Activated naive CD8-positive, alpha-beta T cell (primary cell): Measurements from ENCODE around the gene GRIA4.

Experiments
- H3K27ac Mint-ChIP-seq: one replicate; pipeline ENCODE4 v1.8.0; 2021; ENCODE audit warnings: mixed read lengths
- H3K27me3 Mint-ChIP-seq: one replicate; pipeline ENCODE4 v1.8.0; 2021; ENCODE audit warnings: mixed read lengths
- H3K36me3 Mint-ChIP-seq: one replicate; pipeline ENCODE4 v1.8.0; 2021; ENCODE audit warnings: mixed read lengths
- H3K4me1 Mint-ChIP-seq: one replicate; pipeline ENCODE4 v1.8.0; 2021; ENCODE audit warnings: low read depth, mixed read lengths
- H3K4me3 Mint-ChIP-seq: one replicate; pipeline ENCODE4 v1.8.0; 2021; ENCODE audit warnings: mild to moderate bottlenecking, mixed read lengths
- H3K9me3 Mint-ChIP-seq: one replicate; pipeline ENCODE4 v1.8.0; 2021; ENCODE audit warnings: low read depth, mixed read lengths

The GRIA4 gene

DNA sequence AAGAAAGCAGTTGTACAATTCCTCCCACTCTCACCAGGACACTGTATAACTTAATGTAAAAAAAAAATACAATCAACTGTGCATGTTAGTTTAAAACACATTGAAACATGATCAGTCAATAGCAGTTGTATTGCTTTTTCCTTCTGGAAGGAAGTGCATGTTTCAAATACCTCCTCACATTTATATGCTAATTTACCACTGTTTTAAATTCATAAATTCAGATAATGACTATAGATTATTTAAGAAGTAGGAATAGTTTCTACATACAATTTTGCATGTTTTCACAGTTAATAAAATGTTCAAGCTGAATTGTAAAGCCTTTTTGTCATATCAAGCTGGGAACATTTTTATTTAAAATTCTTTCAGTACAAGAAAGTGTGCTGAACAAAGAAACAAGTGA lies 3.3 kb downstream of the GRIA4 start:
- Mint-ChIP-seq H3K9me3 (no peaks in the 10 kb centered on the region), H3K27ac (no peak overlapping the region), H3K27me3 (peaks cover 25% of the 10 kb centered on the region), H3K4me1 (peaks cover 22% of the 10 kb centered on the region), H3K36me3 (no peaks in the 10 kb centered on the region), H3K4me3 (no peak overlapping the region)

DNA sequence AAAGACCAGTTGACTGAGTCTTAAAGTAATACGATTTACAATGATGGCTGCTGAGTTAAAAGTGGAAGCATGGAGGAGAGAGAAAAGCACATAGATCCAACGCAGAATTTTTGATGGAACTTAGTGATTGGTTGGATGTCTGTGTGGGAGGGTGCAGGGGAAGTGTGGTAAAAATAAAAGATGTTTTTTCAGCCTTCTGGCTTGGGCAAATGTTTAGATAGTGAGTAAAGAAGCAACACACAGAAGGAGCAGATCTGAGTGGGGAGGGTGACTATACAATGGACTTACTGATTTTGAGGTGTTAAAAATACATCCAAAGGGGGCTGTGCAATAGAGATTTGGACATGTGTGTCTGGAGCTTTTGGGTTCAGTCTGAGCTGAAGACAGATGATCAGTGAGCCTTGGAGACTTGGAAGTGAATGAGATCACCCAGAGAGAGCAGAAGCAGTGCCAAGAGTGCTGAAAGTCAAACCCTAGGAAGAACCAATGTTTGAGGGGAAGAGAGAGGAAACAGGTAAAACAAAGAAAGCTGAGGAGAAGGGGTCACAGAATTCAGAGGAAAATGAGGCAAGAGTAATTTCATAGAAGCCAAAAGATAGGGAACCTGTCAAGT lies 8.6 kb downstream of the GRIA4 start:
- H3K27ac Mint-ChIP-seq = no peak overlapping the region
- no peaks in the 10 kb centered on the region for H3K36me3 Mint-ChIP-seq
- H3K9me3 Mint-ChIP-seq = no peaks in the 10 kb centered on the region
- H3K4me1 Mint-ChIP-seq = no peaks in the 10 kb centered on the region
- H3K27me3 Mint-ChIP-seq = no peaks in the 10 kb centered on the region
- no peak overlapping the region for H3K4me3 Mint-ChIP-seq

- H3K27me3 Mint-ChIP-seq = no peaks in the 10 kb centered on the region
- H3K27ac Mint-ChIP-seq = no peak overlapping the region
- H3K4me1 Mint-ChIP-seq = no peaks in the 10 kb centered on the region
- no peak overlapping the region for H3K4me3 Mint-ChIP-seq
- H3K36me3 Mint-ChIP-seq = no peaks in the 10 kb centered on the region
- H3K9me3 Mint-ChIP-seq = no peaks in the 10 kb centered on the region
These were observed 9.7 kb downstream of the GRIA4 start for GRCh38 chr11:105619556-105619955.

GRCh38 chr11:105622016-105622415 lies 12.1 kb downstream of the GRIA4 start:
- no peaks in the 10 kb centered on the region for H3K9me3 Mint-ChIP-seq
- H3K4me3 Mint-ChIP-seq = no peak overlapping the region
- no peaks in the 10 kb centered on the region for H3K4me1 Mint-ChIP-seq
- H3K27me3 Mint-ChIP-seq = no peaks in the 10 kb centered on the region
- no peaks in the 10 kb centered on the region for H3K36me3 Mint-ChIP-seq
- no peak overlapping the region for H3K27ac Mint-ChIP-seq

GRCh38 chr11:105632316-105632715 lies 22.4 kb downstream of the GRIA4 start:
- H3K27ac Mint-ChIP-seq = no peak overlapping the region
- no peak overlapping the region for H3K4me3 Mint-ChIP-seq
- no peaks in the 10 kb centered on the region for H3K27me3 Mint-ChIP-seq
- H3K4me1 Mint-ChIP-seq = no peaks in the 10 kb centered on the region
- no peaks in the 10 kb centered on the region for H3K9me3 Mint-ChIP-seq
- H3K36me3 Mint-ChIP-seq = no peaks in the 10 kb centered on the region

GRCh38 chr11:105635466-105635865 lies 25.6 kb downstream of the GRIA4 start:
- Mint-ChIP-seq H3K27ac (no peak overlapping the region), H3K4me3 (no peak overlapping the region), H3K9me3 (no peaks in the 10 kb centered on the region), H3K36me3 (no peaks in the 10 kb centered on the region), H3K4me1 (no peaks in the 10 kb centered on the region), H3K27me3 (no peaks in the 10 kb centered on the region)

GRCh38 chr11:105636496-105636895 lies 26.6 kb downstream of the GRIA4 start:
- H3K9me3 Mint-ChIP-seq = no peaks in the 10 kb centered on the region
- H3K27me3 Mint-ChIP-seq = no peaks in the 10 kb centered on the region
- no peak overlapping the region for H3K4me3 Mint-ChIP-seq
- H3K27ac Mint-ChIP-seq = no peak overlapping the region
- H3K4me1 Mint-ChIP-seq = no peaks in the 10 kb centered on the region
- no peaks in the 10 kb centered on the region for H3K36me3 Mint-ChIP-seq

DNA sequence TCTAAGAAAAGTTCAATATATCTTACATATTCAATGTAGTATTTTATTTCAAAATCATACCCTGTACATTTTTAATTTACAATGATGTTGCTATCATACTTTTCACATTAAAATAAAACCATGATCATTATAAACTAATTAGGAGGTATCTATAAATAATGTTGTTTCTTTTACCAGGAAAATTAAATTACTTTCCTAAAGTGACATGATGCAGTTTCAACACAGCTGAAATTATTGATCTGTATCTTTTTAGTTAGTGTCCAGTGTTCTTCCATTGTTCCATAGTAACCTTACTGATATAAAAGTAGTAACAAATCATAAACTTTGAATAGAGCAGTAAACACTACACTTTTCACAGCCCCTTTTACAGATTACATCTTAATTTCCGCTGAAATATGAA lies 29.7 kb downstream of the GRIA4 start:
- Mint-ChIP-seq H3K4me1 (no peaks in the 10 kb centered on the region), H3K9me3 (no peaks in the 10 kb centered on the region), H3K36me3 (no peaks in the 10 kb centered on the region), H3K27ac (no peak overlapping the region), H3K27me3 (no peaks in the 10 kb centered on the region), H3K4me3 (no peak overlapping the region)

GRCh38 chr11:105641433-105641832 lies 31.6 kb downstream of the GRIA4 start:
- H3K9me3 Mint-ChIP-seq = peaks cover 6% of the 10 kb centered on the region
- no peak overlapping the region for H3K4me3 Mint-ChIP-seq
- H3K27ac Mint-ChIP-seq = no peak overlapping the region
- no peaks in the 10 kb centered on the region for H3K36me3 Mint-ChIP-seq
- no peaks in the 10 kb centered on the region for H3K4me1 Mint-ChIP-seq
- no peaks in the 10 kb centered on the region for H3K27me3 Mint-ChIP-seq

GRCh38 chr11:105642870-105643269 lies 33.0 kb downstream of the GRIA4 start:
- H3K27me3 Mint-ChIP-seq = no peaks in the 10 kb centered on the region
- no peaks in the 10 kb centered on the region for H3K36me3 Mint-ChIP-seq
- H3K4me1 Mint-ChIP-seq = no peaks in the 10 kb centered on the region
- no peak overlapping the region for H3K27ac Mint-ChIP-seq
- no peak overlapping the region for H3K4me3 Mint-ChIP-seq
- H3K9me3 Mint-ChIP-seq = peaks cover 6% of the 10 kb centered on the region

DNA sequence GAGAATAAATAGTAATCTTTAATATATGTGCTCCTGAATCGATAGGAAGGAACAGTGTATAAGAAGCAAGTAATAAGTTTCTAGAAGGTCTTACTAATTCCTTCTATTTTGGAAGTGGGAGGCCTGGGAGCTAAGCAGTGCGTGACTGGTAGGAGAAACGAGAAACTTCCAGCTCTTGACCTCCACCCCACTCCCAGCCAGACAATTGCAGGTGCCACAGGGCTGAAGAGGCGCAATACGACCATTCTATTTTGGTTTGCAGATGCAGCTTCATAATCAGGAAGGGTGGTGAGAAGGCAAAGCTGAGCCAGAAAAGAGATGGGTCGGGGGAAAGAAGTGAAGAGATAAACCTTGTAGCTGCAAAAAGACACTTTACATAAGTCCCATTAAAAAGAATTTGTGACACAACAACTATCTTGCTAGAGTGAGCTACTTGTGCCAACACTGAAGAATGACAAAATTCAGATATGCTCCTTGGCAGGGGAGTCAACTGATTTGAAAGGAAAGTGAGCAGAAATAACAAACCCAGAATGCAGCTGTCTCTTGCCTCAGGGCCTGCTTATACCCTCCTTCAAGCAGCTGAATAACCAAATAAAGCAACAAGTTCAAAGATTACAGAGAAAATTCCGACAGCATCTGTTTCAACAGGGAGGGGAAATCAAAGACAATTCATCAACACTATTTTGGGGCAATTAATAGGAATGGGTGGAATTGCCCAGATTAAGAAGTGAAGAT lies 35.1 kb downstream of the GRIA4 start:
- H3K27ac Mint-ChIP-seq = no peak overlapping the region
- no peak overlapping the region for H3K4me3 Mint-ChIP-seq
- no peaks in the 10 kb centered on the region for H3K36me3 Mint-ChIP-seq
- peaks cover 6% of the 10 kb centered on the region for H3K9me3 Mint-ChIP-seq
- H3K4me1 Mint-ChIP-seq = no peaks in the 10 kb centered on the region
- no peaks in the 10 kb centered on the region for H3K27me3 Mint-ChIP-seq

- Mint-ChIP-seq H3K9me3 (peaks cover 6% of the 10 kb centered on the region), H3K27ac (no peak overlapping the region), H3K4me1 (no peaks in the 10 kb centered on the region), H3K36me3 (no peaks in the 10 kb centered on the region), H3K27me3 (no peaks in the 10 kb centered on the region), H3K4me3 (no peak overlapping the region)
These were observed 37.9 kb downstream of the GRIA4 start for GRCh38 chr11:105647780-105648179.

DNA sequence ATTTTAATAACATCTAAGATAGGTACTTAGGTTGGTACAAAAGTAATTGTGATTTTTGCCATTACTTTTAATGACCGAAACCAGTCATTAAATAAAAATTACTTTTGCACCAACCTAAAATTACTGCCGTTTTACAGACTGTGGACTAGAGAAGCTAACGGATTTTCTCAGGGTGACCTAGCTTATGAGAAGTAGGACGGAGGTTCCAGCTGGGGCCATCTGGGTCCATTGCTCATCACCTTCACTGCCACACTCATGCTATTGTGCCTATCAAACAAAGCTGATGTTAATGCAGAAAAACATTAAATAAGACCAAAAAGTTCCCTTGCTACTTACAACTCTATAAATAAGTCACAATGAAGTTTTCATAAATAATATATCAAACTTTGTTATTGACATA lies 38.9 kb downstream of the GRIA4 start:
- Mint-ChIP-seq H3K36me3 (no peaks in the 10 kb centered on the region), H3K27ac (no peak overlapping the region), H3K27me3 (no peaks in the 10 kb centered on the region), H3K4me3 (no peak overlapping the region), H3K4me1 (no peaks in the 10 kb centered on the region), H3K9me3 (peaks cover 6% of the 10 kb centered on the region)

DNA sequence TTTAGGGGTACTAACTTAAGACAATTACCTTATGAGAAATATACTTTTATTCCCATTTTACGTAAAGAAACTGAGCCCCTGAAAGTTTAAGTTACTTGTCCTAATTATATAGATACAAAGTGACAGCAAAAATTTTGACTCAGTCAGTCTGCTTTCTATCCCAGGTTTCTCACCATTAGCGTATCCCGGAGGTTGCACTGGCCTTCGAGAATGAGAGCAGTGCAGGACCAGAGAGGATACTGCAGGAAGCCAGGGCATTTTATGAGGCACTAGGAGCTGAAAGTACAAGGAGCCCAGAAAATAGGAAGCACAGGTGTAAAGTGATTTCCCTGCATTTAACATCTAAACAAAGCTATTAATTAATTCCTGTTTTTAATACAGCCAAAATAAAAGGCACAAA lies 55.4 kb downstream of the GRIA4 start:
- H3K9me3 Mint-ChIP-seq = no peaks in the 10 kb centered on the region
- no peak overlapping the region for H3K4me3 Mint-ChIP-seq
- H3K4me1 Mint-ChIP-seq = no peaks in the 10 kb centered on the region
- no peak overlapping the region for H3K27ac Mint-ChIP-seq
- no peaks in the 10 kb centered on the region for H3K36me3 Mint-ChIP-seq
- H3K27me3 Mint-ChIP-seq = peaks cover 3% of the 10 kb centered on the region

GRCh38 chr11:105667441-105667840 lies 57.6 kb downstream of the GRIA4 start:
- Mint-ChIP-seq H3K9me3 (no peaks in the 10 kb centered on the region), H3K36me3 (no peaks in the 10 kb centered on the region), H3K27me3 (peaks cover 4% of the 10 kb centered on the region), H3K4me3 (no peak overlapping the region), H3K27ac (no peak overlapping the region), H3K4me1 (no peaks in the 10 kb centered on the region)

DNA sequence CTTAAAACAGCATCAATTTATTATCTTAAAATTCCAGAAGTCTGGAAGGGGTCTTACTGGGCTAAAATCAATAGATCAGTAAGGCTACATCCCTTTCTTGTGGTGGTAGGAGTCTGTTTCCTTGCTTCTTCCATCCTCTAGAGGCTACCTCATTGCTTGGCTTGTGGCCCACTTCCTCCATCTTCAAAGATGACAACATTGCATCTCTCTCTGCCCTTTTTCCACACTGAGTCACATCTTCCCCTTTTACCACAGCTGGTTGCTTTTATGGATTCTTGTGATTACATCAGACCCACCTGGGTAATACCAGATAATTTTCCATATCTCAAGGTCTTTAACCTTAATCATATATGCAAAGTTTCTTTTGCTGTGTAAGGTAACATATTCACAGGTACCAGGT lies 60.9 kb downstream of the GRIA4 start:
- H3K4me1 Mint-ChIP-seq = no peaks in the 10 kb centered on the region
- H3K9me3 Mint-ChIP-seq = no peaks in the 10 kb centered on the region
- H3K27me3 Mint-ChIP-seq = peaks cover 4% of the 10 kb centered on the region
- H3K4me3 Mint-ChIP-seq = no peak overlapping the region
- H3K36me3 Mint-ChIP-seq = no peaks in the 10 kb centered on the region
- H3K27ac Mint-ChIP-seq = no peak overlapping the region
